Vagina (tissue), 2 donors: ENCODE results near the gene CAP1.

Experiments
- CTCF ChIP-seq, 3 experiments: fragments of 450-650 bp in 2 of 3; fragments of 200-600 bp in 1 of 3; sonication (generic) in 1 of 3; IDR thresholded peaks; one replicate each; pipeline ENCODE4 v1.5.1; 2017 to 2019; ENCODE audit warnings: antibody characterized with exemption in 3 of 3, mild to moderate bottlenecking in 2 of 3, moderate library complexity in 2 of 3
- POLR2A ChIP-seq, 2 donors: fragments of 450-650 bp; IDR thresholded peaks; one replicate each; pipeline ENCODE4 v1.6.1; 2017; ENCODE audit warnings: antibody characterized with exemption in 2 of 2, mild to moderate bottlenecking in 2 of 2, moderate library complexity in 2 of 2
- POLR2AphosphoS5 ChIP-seq, 2 donors: sonication (generic); formaldehyde crosslinking; IDR thresholded peaks; one replicate each; pipeline ENCODE4 v1.9.0; 2017; ENCODE audit warnings: antibody characterized with exemption in 2 of 2, mild to moderate bottlenecking in 2 of 2, low read depth in 1 of 2; ENCODE audit not compliant: insufficient read depth in 1 of 2

GRCh38 chr1:40059960-40060750 is 19.6 kb downstream of the CAP1 start:
- TF ChIP-seq CTCF (IDR thresholded peaks at IDR 0.05) = no peak
- no peak for TF ChIP-seq POLR2AphosphoS5 (IDR thresholded peaks at IDR 0.05; ENCODE audit: insufficient read depth in 1 of 2, low read depth in 1 of 2)
- TF ChIP-seq POLR2A (IDR thresholded peaks at IDR 0.05) = no peak
